Common myeloid progenitor, CD34-positive (primary cell): ENCODE data around the gene EMX1.

Source experiments
- CTCF ChIA-PET: fragments of 350-600 bp; sonication (Branson Sonifier 250); formaldehyde crosslinking; loops from one replicate; lab custom pipeline; 2021; ENCODE audit warnings: antibody characterized with exemption; lab: Charles Lee
- POLR2A ChIA-PET: fragments of 350-600 bp; sonication (Branson Sonifier 250); formaldehyde crosslinking; loops from one replicate; lab custom pipeline; 2021; ENCODE audit warnings: antibody characterized with exemption; lab: Charles Lee
- DNase-seq, 3 donors: peaks; one replicate each; pipeline versions ENCODE4 v3.0.0 to v3.0.0-alpha.2; 2013
- H3K27ac ChIP-seq, 2 experiments: 1 replicate in 1 of 2; 2 replicates in 1 of 2; pipeline ENCODE4 v1.7.0; 2013; ENCODE audit warnings: inconsistent platforms in 2 of 2, low read length in 2 of 2, mild to moderate bottlenecking in 2 of 2, low read depth in 1 of 2, moderate library complexity in 1 of 2; ENCODE audit not compliant: severe bottlenecking in 2 of 2, insufficient read depth in 1 of 2, poor library complexity in 1 of 2
- H3K27me3 ChIP-seq, 5 experiments: replicated peaks in 2 of 5; 1 replicate in 3 of 5; 2 replicates in 2 of 5; pipeline versions ENCODE4 v1.6.1 to v1.7.0; 2013; ENCODE audit warnings: low read length in 4 of 5, mild to moderate bottlenecking in 2 of 5, moderate library complexity in 2 of 5, inconsistent platforms in 1 of 5; ENCODE audit not compliant: insufficient read depth in 5 of 5, control insufficient read depth in 4 of 5
- H3K36me3 ChIP-seq, 4 experiments: 1 replicate in 2 of 4; 2 replicates in 2 of 4; pipeline versions ENCODE4 v1.6.1 to v1.7.0; 2013; ENCODE audit warnings: low read length in 3 of 4, control low read depth in 1 of 4, mild to moderate bottlenecking in 1 of 4; ENCODE audit not compliant: control insufficient read depth in 4 of 4, insufficient read depth in 4 of 4
- H3K4me1 ChIP-seq, 4 experiments: 1 replicate in 3 of 4; 2 replicates in 1 of 4; pipeline versions ENCODE4 v1.6.1 to v1.7.1; 2013; ENCODE audit warnings: low read length in 3 of 4, mild to moderate bottlenecking in 3 of 4, control low read depth in 1 of 4, inconsistent platforms in 1 of 4, moderate library complexity in 1 of 4; ENCODE audit not compliant: control insufficient read depth in 4 of 4, insufficient read depth in 4 of 4; ENCODE audit errors: control extremely low read depth in 1 of 4
- H3K4me3 ChIP-seq, 7 experiments: 1 replicate in 4 of 7; 2 replicates in 3 of 7; pipeline versions ENCODE4 v1.5.1 to v1.7.0; 2013; ENCODE audit warnings: mild to moderate bottlenecking in 7 of 7, low read length in 6 of 7, moderate library complexity in 6 of 7, inconsistent platforms in 2 of 7, low read depth in 2 of 7, control low read depth in 1 of 7; ENCODE audit not compliant: insufficient read depth in 4 of 7, control insufficient read depth in 1 of 7; ENCODE audit errors: extremely low read depth in 1 of 7
- H3K9me3 ChIP-seq, 5 experiments: 1 replicate in 4 of 5; 2 replicates in 1 of 5; pipeline versions ENCODE4 v1.6.1 to v1.7.1; 2013; ENCODE audit warnings: low read length in 4 of 5, mild to moderate bottlenecking in 2 of 5, inconsistent platforms in 1 of 5, low read depth in 1 of 5, moderate library complexity in 1 of 5; ENCODE audit not compliant: control insufficient read depth in 4 of 5, insufficient read depth in 2 of 5; ENCODE audit errors: control extremely low read depth in 1 of 5
- WGBS: methylation state at CpG from one replicate; pipeline ENCODE4 v1.1.5; 2013; ENCODE audit not compliant: insufficient coverage; 5-methylcytosine and 5-hydroxymethylcytosine counted together

The EMX1 gene

GRCh38 chr2:72893594-72894319, 23.6 kb upstream of the EMX1 start:
- H3K27me3 ChIP-seq = peaks cover 0 to 44% (median 15%) of the 10 kb centered on the region in 5 experiments
- POLR2A ChIA-PET = no interaction called here
- 47% methylated on average over 14 of the region's 15 CpGs for WGBS

GRCh38 chr2:72894514-72894913, 22.8 kb upstream of the EMX1 start:
- Histone ChIP-seq H3K36me3 (no peaks in the 10 kb centered on the region), H3K4me1 (peaks cover 0 to 3% (median 0%) of the 10 kb centered on the region in 4 experiments), H3K9me3 (no peaks in the 10 kb centered on the region), H3K27ac (no peak overlapping the region), H3K4me3 (no peak overlapping the region), H3K27me3 (peaks cover 0 to 45% (median 16%) of the 10 kb centered on the region in 5 experiments)
- no peak for DNase-seq
- CTCF ChIA-PET = interaction anchor here (0.7 to 7.8 kb wide), 17 partner anchors 9 to 283 kb away, joined by 3 to 86 read pairs (median 7); no protein-coding TSS in a partner anchor
- WGBS = 93% methylated on average over 8 of the region's 9 CpGs
- POLR2A ChIA-PET = no interaction called here

More at GRCh38 chr2:72893594-72894319, 23.6 kb upstream of the EMX1 start:
- CTCF ChIA-PET = interaction anchor here (0.6 to 7.8 kb wide), 31 partner anchors 9 to 360 kb away, joined by 3 to 86 read pairs (median 4); partner anchors contain the start of gene EMX1
- Histone ChIP-seq H3K4me3 (no peak overlapping the region), H3K9me3 (no peaks in the 10 kb centered on the region), H3K36me3 (no peaks in the 10 kb centered on the region), H3K4me1 (peaks cover 0 to 3% (median 0%) of the 10 kb centered on the region in 4 experiments), H3K27ac (no peak overlapping the region)
- peak; percentile 57 to 75 (median 72) for DNase-seq

- ChIA-PET CTCF (interaction anchor here (0.7 to 7.8 kb wide), 11 partner anchors 11 to 317 kb away, joined by 3 to 86 read pairs (median 8); no protein-coding TSS in a partner anchor), POLR2A (no interaction called here)
- WGBS = 55% methylated on average over 2 of the region's 4 CpGs
- Histone ChIP-seq H3K4me3 (no peak overlapping the region), H3K4me1 (peaks cover 0 to 3% (median 0%) of the 10 kb centered on the region in 4 experiments), H3K27ac (no peak overlapping the region), H3K9me3 (no peaks in the 10 kb centered on the region), H3K27me3 (peaks cover 0 to 47% (median 14%) of the 10 kb centered on the region in 5 experiments), H3K36me3 (no peaks in the 10 kb centered on the region)
- no peak for DNase-seq
Measured at GRCh38 chr2:72895154-72895553, 22.2 kb upstream of the EMX1 start.

DNA sequence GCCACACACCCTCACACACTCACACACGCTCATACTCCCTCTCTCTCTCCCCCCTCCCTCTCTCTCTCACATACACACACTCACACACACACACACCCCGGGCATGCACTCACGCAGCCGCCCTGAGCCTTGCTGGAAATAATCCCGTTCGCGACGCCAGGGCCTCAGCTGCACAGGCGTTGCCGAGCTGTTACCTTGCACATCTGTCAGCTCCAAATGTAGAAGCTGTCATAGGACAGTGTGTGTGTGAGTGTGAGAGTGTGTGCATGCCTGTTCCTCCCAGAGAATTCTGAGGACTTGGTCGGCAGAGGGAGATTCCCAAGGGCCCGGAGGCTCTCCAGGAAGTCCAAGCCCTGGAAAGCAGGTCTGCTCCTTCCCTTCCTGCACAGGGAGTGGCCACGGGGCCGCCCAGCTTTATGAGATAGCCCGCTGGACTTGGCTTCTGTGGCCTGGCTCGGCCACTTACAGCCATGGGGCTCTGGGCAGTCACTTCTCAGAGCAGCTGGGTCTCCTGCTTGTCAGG, 21.5 kb upstream of the EMX1 start:
- ChIA-PET POLR2A (no interaction called here), CTCF (interaction anchor here (0.7 to 7.8 kb wide), 8 partner anchors 10 to 317 kb away, joined by 3 to 86 read pairs (median 8); no protein-coding TSS in a partner anchor)
- no peak overlapping the region for H3K27ac ChIP-seq
- 27% methylated on average over 12 of the region's 16 CpGs for WGBS
- H3K4me1 ChIP-seq = peaks cover 0 to 3% (median 0%) of the 10 kb centered on the region in 4 experiments
- H3K27me3 ChIP-seq = peaks cover 0 to 54% (median 14%) of the 10 kb centered on the region in 5 experiments
- H3K9me3 ChIP-seq = no peaks in the 10 kb centered on the region
- no peak overlapping the region for H3K4me3 ChIP-seq
- no peaks in the 10 kb centered on the region for H3K36me3 ChIP-seq
- peak in 2 of 3 donors; percentile 25 to 36 for DNase-seq

DNA sequence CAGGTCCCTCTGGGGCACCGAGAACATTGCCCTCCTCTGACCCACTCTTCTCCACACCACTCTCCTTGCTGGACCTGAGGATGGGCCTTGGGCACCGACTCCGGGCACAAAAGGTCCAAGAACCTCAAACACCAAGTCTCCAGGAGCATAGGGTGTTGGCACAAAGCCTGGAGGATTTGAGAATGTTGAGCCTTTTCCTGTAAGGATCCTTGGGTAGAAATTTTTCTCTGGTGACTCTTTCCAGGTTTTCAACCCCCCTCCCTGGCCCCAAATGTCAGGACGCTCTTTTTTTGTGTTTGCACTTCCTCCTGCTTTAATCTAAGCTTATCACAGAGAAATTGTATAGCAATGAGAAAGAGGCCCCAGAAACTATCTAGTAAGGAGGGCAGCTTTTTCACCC, 20.9 kb upstream of the EMX1 start:
- ChIA-PET CTCF (interaction anchor here (0.7 to 7.8 kb wide), 7 partner anchors 10 to 316 kb away, joined by 3 to 86 read pairs (median 8); no protein-coding TSS in a partner anchor), POLR2A (no interaction called here)
- DNase-seq = no peak
- Histone ChIP-seq H3K36me3 (no peaks in the 10 kb centered on the region), H3K4me3 (no peak overlapping the region), H3K9me3 (no peaks in the 10 kb centered on the region), H3K27me3 (peaks cover 0 to 60% (median 20%) of the 10 kb centered on the region in 5 experiments), H3K4me1 (peaks cover 0 to 3% (median 0%) of the 10 kb centered on the region in 4 experiments), H3K27ac (no peak overlapping the region)
- 60% methylated on average over 1 of the region's 4 CpGs for WGBS

- peaks cover 0 to 68% (median 23%) of the 10 kb centered on the region in 5 experiments for H3K27me3 ChIP-seq
- ChIA-PET CTCF (interaction anchor here (0.6 to 1.4 kb wide), 6 partner anchors 11 to 180 kb away, joined by 3 to 4 read pairs (median 3); no protein-coding TSS in a partner anchor), POLR2A (no interaction called here)
- H3K4me1 ChIP-seq = peaks cover 0 to 3% (median 0%) of the 10 kb centered on the region in 4 experiments
- no peaks in the 10 kb centered on the region for H3K9me3 ChIP-seq
- 89% methylated on average over 15 of the region's 18 CpGs for WGBS
- H3K36me3 ChIP-seq = no peaks in the 10 kb centered on the region
- no peak overlapping the region for H3K27ac ChIP-seq
- no peak overlapping the region for H3K4me3 ChIP-seq
- no peak for DNase-seq
Measured at GRCh38 chr2:72897785-72898584, 19.3 kb upstream of the EMX1 start.
